PFSK-1 (cell line): Measurements from ENCODE around the gene KIF13A.

Experiments used
- FOXP2 ChIP-seq: optimal IDR thresholded peaks from 2 replicates; pipeline ENCODE3; 2011; ENCODE audit warnings: borderline replicate concordance, control low read depth, inconsistent platforms; ENCODE audit not compliant: insufficient read depth; ENCODE audit errors: extremely low read length, extremely low read depth
- POLR2AphosphoS5 ChIP-seq: IDR thresholded peaks from 2 replicates; pipeline ENCODE4 v1.6.1; 2012; ENCODE audit warnings: low read depth, mild to moderate bottlenecking, control low read depth, low read length, moderate library complexity
- SIN3A ChIP-seq: IDR thresholded peaks from 2 replicates; pipeline ENCODE4 v1.6.1; 2012; ENCODE audit warnings: mild to moderate bottlenecking, low read length, moderate library complexity, borderline replicate concordance; ENCODE audit not compliant: insufficient read depth
- TAF1 ChIP-seq: IDR thresholded peaks from 2 replicates; pipeline ENCODE4 v1.6.1; 2012; ENCODE audit warnings: low read length, control low read depth, borderline replicate concordance; ENCODE audit not compliant: insufficient read depth
- TF ChIP-seq, protein P1 (sequence below), 2 experiments: IDR thresholded peaks; 2 replicates each; pipeline versions ENCODE4 v1.6.1 to v1.8.0; 2011 to 2012; ENCODE audit warnings: low read depth in 2 of 2, low read length in 2 of 2, control low read depth in 1 of 2, inconsistent platforms in 1 of 2, mild to moderate bottlenecking in 1 of 2, moderate library complexity in 1 of 2; ENCODE audit not compliant: insufficient read depth in 1 of 2

Gene KIF13A

DNA sequence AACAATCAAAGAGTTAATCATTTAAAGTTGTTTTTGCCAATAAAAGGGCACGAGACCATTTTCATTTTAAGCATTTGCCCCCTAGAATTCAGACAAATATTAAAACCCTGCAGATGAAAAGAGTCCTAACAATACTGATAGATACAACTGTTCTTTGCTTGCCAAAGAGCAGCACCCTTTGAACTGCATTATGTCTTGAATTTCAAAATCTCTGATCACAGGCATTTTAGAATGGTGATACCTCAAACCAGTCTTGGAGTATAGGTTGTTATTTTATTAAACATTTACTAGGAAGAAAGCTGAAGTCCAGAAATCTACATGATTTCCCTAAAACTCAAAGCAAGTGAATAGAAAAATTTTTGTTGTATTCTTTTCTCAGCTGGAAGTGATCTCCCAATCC is 108.7 kb downstream of the KIF13A start:
- TF ChIP-seq SIN3A (no peak), POLR2AphosphoS5 (no peak), FOXP2 (no peak)
- TF ChIP-seq, protein P1, sequence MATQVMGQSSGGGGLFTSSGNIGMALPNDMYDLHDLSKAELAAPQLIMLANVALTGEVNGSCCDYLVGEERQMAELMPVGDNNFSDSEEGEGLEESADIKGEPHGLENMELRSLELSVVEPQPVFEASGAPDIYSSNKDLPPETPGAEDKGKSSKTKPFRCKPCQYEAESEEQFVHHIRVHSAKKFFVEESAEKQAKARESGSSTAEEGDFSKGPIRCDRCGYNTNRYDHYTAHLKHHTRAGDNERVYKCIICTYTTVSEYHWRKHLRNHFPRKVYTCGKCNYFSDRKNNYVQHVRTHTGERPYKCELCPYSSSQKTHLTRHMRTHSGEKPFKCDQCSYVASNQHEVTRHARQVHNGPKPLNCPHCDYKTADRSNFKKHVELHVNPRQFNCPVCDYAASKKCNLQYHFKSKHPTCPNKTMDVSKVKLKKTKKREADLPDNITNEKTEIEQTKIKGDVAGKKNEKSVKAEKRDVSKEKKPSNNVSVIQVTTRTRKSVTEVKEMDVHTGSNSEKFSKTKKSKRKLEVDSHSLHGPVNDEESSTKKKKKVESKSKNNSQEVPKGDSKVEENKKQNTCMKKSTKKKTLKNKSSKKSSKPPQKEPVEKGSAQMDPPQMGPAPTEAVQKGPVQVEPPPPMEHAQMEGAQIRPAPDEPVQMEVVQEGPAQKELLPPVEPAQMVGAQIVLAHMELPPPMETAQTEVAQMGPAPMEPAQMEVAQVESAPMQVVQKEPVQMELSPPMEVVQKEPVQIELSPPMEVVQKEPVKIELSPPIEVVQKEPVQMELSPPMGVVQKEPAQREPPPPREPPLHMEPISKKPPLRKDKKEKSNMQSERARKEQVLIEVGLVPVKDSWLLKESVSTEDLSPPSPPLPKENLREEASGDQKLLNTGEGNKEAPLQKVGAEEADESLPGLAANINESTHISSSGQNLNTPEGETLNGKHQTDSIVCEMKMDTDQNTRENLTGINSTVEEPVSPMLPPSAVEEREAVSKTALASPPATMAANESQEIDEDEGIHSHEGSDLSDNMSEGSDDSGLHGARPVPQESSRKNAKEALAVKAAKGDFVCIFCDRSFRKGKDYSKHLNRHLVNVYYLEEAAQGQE (IDR thresholded peaks at IDR 0.05; ENCODE audit: insufficient read depth in 1 of 2, low read depth in 2 of 2, low read length in 2 of 2), result no peak

DNA sequence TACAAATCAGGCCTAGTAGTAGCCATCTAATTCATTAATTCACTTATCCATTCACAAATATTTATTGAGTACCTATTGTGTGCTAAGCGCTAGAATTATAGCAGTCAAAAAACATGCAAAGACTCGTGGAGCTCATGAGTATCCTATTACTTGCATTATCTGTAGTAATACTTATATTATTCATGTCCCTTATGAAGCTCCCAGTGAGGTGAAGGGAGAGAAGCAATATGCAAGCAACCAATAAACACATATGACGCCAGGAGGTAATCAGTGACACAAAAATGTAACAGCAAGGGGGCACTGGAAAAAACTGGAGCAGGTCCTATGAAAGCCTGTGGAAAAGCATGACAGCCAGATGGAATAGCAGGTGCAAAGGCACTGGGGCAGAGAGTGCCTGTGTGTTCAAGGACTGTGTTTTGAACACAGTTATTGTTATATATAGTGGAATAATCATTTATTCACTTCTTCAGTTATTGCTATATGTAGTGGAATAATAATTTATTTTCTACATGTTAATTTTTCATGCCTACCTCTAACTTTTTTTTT is 109.5 kb downstream of the KIF13A start:
- TF ChIP-seq TAF1 (no peak), POLR2AphosphoS5 (no peak)

DNA sequence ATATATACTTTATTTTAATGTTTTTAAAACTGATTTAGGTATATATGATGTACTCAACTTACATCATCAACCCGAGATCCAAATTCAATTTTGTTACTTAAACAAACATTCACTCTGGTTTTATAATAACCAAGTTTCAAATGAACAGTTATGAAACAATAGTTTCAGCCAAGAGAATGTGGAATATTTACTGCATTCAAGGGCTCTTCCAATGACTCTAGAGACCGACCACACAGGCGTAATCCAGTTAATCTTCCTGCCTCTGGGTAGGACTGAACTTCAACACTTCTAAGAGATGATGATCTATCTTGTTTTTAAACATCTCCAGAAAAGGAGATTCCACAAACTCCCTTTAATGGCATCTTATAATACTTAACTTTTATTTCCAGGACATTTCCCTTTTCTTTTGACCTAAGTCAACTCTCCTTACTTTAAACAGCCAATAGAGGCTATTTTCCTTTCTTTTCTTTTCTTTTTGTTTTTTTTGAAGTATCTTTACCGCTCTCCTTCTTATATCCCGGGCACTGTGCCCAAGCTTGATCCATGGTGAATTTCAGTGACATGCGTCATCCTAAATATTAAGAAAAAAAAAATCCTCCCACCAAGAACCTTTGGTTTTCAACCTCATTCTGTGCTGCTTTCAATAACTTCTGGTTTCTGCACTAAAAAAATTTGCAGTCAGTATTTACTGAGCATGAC is 110.1 kb downstream of the KIF13A start:
- TF ChIP-seq FOXP2, result no peak

DNA sequence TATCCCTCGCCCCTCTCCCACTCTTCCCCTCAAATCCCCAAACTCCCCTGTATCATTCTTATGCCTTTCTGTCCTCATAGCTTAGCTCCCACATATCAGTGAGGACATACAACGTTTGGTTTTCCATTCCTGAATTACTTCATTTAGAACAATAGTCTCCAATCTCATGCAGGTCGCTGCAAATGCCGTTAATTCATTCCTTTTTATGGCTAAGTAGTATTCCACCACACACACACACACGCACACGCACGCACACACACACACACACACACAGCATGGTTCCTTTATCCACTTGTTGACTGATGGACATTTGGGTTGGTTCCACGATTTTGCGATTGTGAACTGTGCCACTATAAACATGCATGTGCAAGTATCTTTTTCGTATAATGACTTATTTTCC is 112.7 kb downstream of the KIF13A start:
- TF ChIP-seq SIN3A (no peak), TAF1 (no peak), POLR2AphosphoS5 (no peak), FOXP2 (no peak)
- TF ChIP-seq, protein P1 (IDR thresholded peaks at IDR 0.05; ENCODE audit: insufficient read depth in 1 of 2, low read depth in 2 of 2, low read length in 2 of 2), result no peak

DNA sequence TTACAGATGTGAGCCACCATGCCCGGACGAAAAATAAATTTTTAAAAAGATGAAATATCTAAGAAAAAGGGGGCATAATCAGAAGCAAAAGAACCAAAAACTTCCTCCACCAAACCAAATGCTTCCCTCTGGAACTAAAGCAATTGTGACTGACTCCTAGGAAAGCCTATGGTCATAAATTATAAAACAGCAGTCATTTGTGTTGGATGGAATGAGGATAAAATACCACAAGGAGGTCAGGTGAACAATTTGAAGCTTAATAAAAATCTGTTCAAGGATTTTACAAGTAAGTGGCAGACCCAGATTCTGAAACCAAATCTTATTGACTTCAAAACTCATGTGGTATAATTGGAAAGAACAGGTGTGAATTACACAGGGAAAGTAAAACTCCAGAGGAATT is 114.5 kb downstream of the KIF13A start:
- TF ChIP-seq SIN3A (no peak), TAF1 (no peak), FOXP2 (no peak), POLR2AphosphoS5 (no peak)
- TF ChIP-seq, protein P1 (IDR thresholded peaks at IDR 0.05; ENCODE audit: insufficient read depth in 1 of 2, low read depth in 2 of 2, low read length in 2 of 2), result no peak

DNA sequence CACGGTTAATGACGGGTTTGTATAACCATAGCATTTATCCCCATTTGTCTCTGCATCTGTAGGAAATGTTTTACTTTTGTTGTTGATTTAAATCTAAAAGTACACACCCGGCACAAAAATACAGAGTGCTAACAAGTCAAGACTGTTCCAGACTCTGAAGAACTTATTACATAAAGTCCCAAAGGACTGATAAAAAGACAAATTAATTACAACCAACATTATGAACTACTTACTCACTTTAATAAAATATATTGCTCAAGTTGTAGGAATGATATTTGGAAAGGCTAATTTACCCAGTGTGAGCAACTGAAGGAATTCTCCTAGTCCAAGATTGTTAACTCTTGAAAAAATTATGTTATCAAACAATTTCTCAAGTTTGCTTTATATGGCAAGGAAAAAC is 115.6 kb downstream of the KIF13A start:
- TF ChIP-seq SIN3A (no peak), POLR2AphosphoS5 (no peak), FOXP2 (no peak), TAF1 (no peak)
- TF ChIP-seq, protein P1 (IDR thresholded peaks at IDR 0.05; ENCODE audit: insufficient read depth in 1 of 2, low read depth in 2 of 2, low read length in 2 of 2), result no peak
